Type B pancreatic cell (in vitro differentiated cells): ENCODE data around the gene SCYGR2. TPM values are rescaled to one million over a fixed set of nuclear protein-coding genes. Genes with fewer than 3 reads are reported as not detected.

ENCODE experiments used
- DNase-seq: peaks from one replicate; pipeline ENCODE4 v3.0.0; 2021; ENCODE audit warnings: mixed read lengths; ENCODE audit not compliant: unreplicated experiment; ENCODE audit errors: extremely low spot score
- H3K27ac Mint-ChIP-seq: 2 replicates; pipeline ENCODE4 v1.8.0; 2021; ENCODE audit warnings: mild to moderate bottlenecking, mixed read lengths
- H3K27me3 Mint-ChIP-seq: 2 replicates; pipeline ENCODE4 v1.8.0; 2021; ENCODE audit warnings: mixed read lengths
- H3K36me3 Mint-ChIP-seq: 2 replicates; pipeline ENCODE4 v1.8.0; 2021; ENCODE audit warnings: mixed read lengths
- H3K4me1 Mint-ChIP-seq: one replicate; pipeline ENCODE4 v1.8.0; 2021; ENCODE audit warnings: mixed read lengths; ENCODE audit not compliant: unreplicated experiment
- H3K4me3 Mint-ChIP-seq: 2 replicates; pipeline ENCODE4 v1.8.0; 2021; ENCODE audit warnings: mild to moderate bottlenecking, mixed read lengths
- H3K9me3 Mint-ChIP-seq: 2 replicates; pipeline ENCODE4 v1.8.0; 2021; ENCODE audit warnings: mixed read lengths
- CTCF ChIP-seq: fragments of 200-600 bp; sonication (generic); conservative IDR thresholded peaks from 2 replicates; pipeline ENCODE4 v1.5.0; 2021; ENCODE audit warnings: antibody characterized with exemption, mild to moderate bottlenecking
- total RNA-seq: library from RNA; stranded (reverse); gene quantifications from 2 replicates; pipeline ENCODE4 v1.2.1, GENCODE V29; 2021; ENCODE audit warnings: low replicate concordance

The SCYGR2 gene
- total RNA-seq, 1 donor from 2014 or later, result not detected

DNA sequence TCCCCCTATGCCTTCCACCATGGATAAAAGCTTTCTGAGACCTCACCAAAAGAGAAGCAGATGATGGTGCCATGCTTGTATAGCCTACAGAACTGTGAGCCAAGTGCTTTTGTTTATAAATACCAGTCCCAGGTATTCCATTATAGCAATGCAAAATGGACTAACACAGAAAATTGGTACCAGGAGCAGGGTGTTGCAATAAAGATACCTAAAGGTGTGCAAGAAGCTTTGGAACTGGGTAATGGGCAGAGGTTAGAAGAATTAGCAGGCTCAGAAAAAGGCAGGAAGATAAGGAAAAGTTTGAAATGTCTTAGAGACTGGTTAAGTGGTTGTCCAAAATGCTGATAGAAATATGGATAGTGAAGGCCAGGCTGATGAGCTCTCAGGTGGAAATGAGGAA lies 16.3 kb upstream of the SCYGR2 start:
- Mint-ChIP-seq H3K36me3 (no peaks in the 10 kb centered on the region), H3K9me3 (peaks cover 7% of the 10 kb centered on the region), H3K27ac (no peak overlapping the region), H3K4me3 (no peak overlapping the region), H3K27me3 (peaks cover 3% of the 10 kb centered on the region), H3K4me1 (no peaks in the 10 kb centered on the region)
- no peak for DNase-seq
- no peak for TF ChIP-seq CTCF

- peaks cover 6% of the 10 kb centered on the region for H3K27me3 Mint-ChIP-seq
- TF ChIP-seq CTCF, result no peak
- no peak overlapping the region for H3K27ac Mint-ChIP-seq
- H3K4me1 Mint-ChIP-seq, result no peaks in the 10 kb centered on the region
- DNase-seq, result no peak
- H3K4me3 Mint-ChIP-seq, result no peak overlapping the region
- H3K9me3 Mint-ChIP-seq, result no peaks in the 10 kb centered on the region
- no peaks in the 10 kb centered on the region for H3K36me3 Mint-ChIP-seq
These were observed 5.9 kb upstream of the SCYGR2 start for GRCh38 chr2:227592694-227593387.

GRCh38 chr2:227595797-227596196 lies 2.9 kb upstream of the SCYGR2 start:
- H3K27me3 Mint-ChIP-seq, result peaks cover 6% of the 10 kb centered on the region
- H3K27ac Mint-ChIP-seq, result no peak overlapping the region
- H3K9me3 Mint-ChIP-seq, result no peaks in the 10 kb centered on the region
- H3K4me3 Mint-ChIP-seq, result no peak overlapping the region
- no peak for DNase-seq
- TF ChIP-seq CTCF, result no peak
- H3K36me3 Mint-ChIP-seq, result no peaks in the 10 kb centered on the region
- H3K4me1 Mint-ChIP-seq, result no peaks in the 10 kb centered on the region

DNA sequence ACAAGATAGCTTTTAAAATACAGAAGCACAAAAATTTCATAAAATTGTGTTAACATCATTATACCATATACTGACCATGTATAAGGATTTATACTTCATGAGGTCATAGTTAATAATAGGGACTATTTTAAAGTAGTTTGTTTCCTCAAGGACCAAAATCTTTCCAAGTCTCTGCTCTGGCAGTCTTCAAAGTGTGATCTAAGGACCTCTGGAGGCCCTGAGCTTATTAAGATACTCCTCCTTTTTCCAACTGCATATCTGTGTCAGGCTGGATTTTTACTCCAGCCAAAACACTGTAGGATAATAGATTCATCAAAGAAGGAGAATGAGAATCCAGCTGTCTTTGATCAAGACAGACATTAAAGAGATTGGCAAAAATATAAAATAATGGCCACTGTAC lies 1.7 kb upstream of the SCYGR2 start:
- no peaks in the 10 kb centered on the region for H3K9me3 Mint-ChIP-seq
- no peak for TF ChIP-seq CTCF
- H3K27me3 Mint-ChIP-seq, result peaks cover 6% of the 10 kb centered on the region
- H3K27ac Mint-ChIP-seq, result no peak overlapping the region
- DNase-seq, result no peak
- no peak overlapping the region for H3K4me3 Mint-ChIP-seq
- no peaks in the 10 kb centered on the region for H3K36me3 Mint-ChIP-seq
- no peaks in the 10 kb centered on the region for H3K4me1 Mint-ChIP-seq

DNA sequence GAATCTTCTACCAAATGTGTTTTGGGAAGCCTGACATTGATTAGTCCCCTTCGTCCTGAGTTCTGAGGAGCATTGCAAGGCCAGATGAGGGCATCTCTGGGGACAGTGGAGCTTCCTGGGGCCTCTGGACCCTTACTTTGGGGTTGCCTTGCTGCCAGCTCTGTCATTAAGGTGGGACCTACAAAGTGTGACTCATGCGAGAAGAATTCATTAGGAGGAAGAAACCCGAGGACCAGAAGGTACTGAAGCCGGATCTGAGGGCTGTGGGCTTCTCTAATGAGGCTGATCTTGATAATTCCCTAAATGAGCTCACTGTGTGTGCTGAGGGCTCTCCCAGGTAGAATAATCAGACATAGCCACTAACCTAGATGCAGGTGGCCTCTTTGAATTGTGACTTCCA lies 695 bp upstream of the SCYGR2 start:
- Mint-ChIP-seq H3K36me3 (no peaks in the 10 kb centered on the region), H3K4me3 (no peak overlapping the region), H3K4me1 (no peaks in the 10 kb centered on the region), H3K27ac (no peak overlapping the region), H3K27me3 (peaks cover 6% of the 10 kb centered on the region), H3K9me3 (no peaks in the 10 kb centered on the region)
- no peak for DNase-seq
- no peak for TF ChIP-seq CTCF
